Mesothelial cell of epicardium (in vitro differentiated cells): ENCODE results near the gene MAP7D3. TPM values are rescaled to one million over a fixed set of nuclear protein-coding genes. Genes with fewer than 3 reads are reported as not detected.

Experiments
- DNase-seq, 2 experiments: peaks; one replicate each; pipeline ENCODE4 v3.0.0; 2021; ENCODE audit warnings: low spot score in 2 of 2; ENCODE audit not compliant: unreplicated experiment in 2 of 2
- H3K27ac Mint-ChIP-seq: 2 replicates; pipeline ENCODE4 v1.8.0; 2021; ENCODE audit warnings: mixed read lengths
- H3K27me3 Mint-ChIP-seq: 2 replicates; pipeline ENCODE4 v1.8.0; 2021; ENCODE audit warnings: low read depth, mixed read lengths
- H3K36me3 Mint-ChIP-seq: 2 replicates; pipeline ENCODE4 v1.8.0; 2021; ENCODE audit warnings: mixed read lengths
- H3K4me1 Mint-ChIP-seq: 2 replicates; pipeline ENCODE4 v1.8.0; 2021; ENCODE audit warnings: mixed read lengths
- H3K4me3 Mint-ChIP-seq: 2 replicates; pipeline ENCODE4 v1.8.0; 2021; ENCODE audit warnings: mild to moderate bottlenecking, moderate library complexity, mixed read lengths
- H3K9me3 Mint-ChIP-seq: 2 replicates; pipeline ENCODE4 v1.8.0; 2021; ENCODE audit warnings: mixed read lengths
- CTCF ChIP-seq: fragments of 200-600 bp; sonication (generic); IDR thresholded peaks from one replicate; pipeline ENCODE4 v1.5.0; 2021; ENCODE audit warnings: antibody characterized with exemption; ENCODE audit not compliant: unreplicated experiment
- total RNA-seq: library from RNA; stranded (reverse); gene quantifications from 3 replicates; pipeline ENCODE4 v1.2.1, GENCODE V29; 2021

The MAP7D3 gene
- total RNA-seq, 1 donor from 2014 or later, result 10.4 TPM

- no peak for TF ChIP-seq CTCF
- no peak overlapping the region for H3K27ac Mint-ChIP-seq
- peaks cover 42% of the 10 kb centered on the region for H3K9me3 Mint-ChIP-seq
- H3K4me3 Mint-ChIP-seq, result no peak overlapping the region
- no peaks in the 10 kb centered on the region for H3K27me3 Mint-ChIP-seq
- no peak for DNase-seq
- no peaks in the 10 kb centered on the region for H3K36me3 Mint-ChIP-seq
- no peaks in the 10 kb centered on the region for H3K4me1 Mint-ChIP-seq
These were observed 57.4 kb downstream of the MAP7D3 start for GRCh38 chrX:136193771-136194170.

DNA sequence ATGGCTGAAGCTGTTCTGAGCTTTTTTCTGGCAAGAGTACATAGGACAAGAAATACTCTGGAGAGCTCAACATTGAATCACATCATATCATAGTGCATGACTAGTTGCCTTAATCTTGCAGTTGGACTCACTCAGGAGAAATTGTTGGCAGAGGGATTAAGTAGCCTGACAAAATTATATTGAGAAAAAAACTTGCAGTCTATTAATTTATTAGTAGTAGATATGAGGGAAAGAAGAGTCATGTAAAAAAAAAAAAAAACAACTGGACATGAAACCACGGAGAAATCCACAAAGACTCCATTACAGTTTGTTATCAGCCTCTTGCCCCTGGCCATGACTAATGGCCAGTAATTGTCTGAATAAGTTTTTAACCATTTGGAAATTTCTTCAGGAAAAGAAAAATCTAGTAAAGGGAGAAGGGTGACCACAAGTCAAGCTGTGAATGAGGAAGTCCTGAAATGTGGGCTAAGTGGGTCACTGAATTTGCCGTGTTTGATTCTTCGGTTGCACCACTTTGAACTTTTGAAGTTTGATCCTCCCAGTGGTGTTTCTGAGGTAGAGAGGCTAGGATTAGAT is 58.3 kb downstream of the MAP7D3 start:
- H3K27ac Mint-ChIP-seq, result no peak overlapping the region
- H3K4me1 Mint-ChIP-seq, result no peaks in the 10 kb centered on the region
- H3K27me3 Mint-ChIP-seq, result no peaks in the 10 kb centered on the region
- DNase-seq, result no peak
- H3K9me3 Mint-ChIP-seq, result peaks cover 36% of the 10 kb centered on the region
- H3K4me3 Mint-ChIP-seq, result no peak overlapping the region
- no peaks in the 10 kb centered on the region for H3K36me3 Mint-ChIP-seq
- TF ChIP-seq CTCF, result no peak

- no peak overlapping the region for H3K4me3 Mint-ChIP-seq
- peaks cover 35% of the 10 kb centered on the region for H3K9me3 Mint-ChIP-seq
- no peak overlapping the region for H3K27ac Mint-ChIP-seq
These were observed 59.1 kb downstream of the MAP7D3 start for GRCh38 chrX:136192135-136192534.

GRCh38 chrX:136191171-136191570 is 60.0 kb downstream of the MAP7D3 start:
- Mint-ChIP-seq H3K27me3 (no peaks in the 10 kb centered on the region), H3K36me3 (no peaks in the 10 kb centered on the region), H3K4me3 (no peak overlapping the region), H3K27ac (no peak overlapping the region), H3K9me3 (peaks cover 35% of the 10 kb centered on the region), H3K4me1 (no peaks in the 10 kb centered on the region)
- no peak for TF ChIP-seq CTCF
- DNase-seq, result no peak

More at GRCh38 chrX:136192135-136192534, 59.1 kb downstream of the MAP7D3 start:
- no peak for TF ChIP-seq CTCF
- Mint-ChIP-seq H3K27me3 (no peaks in the 10 kb centered on the region), H3K36me3 (no peaks in the 10 kb centered on the region), H3K4me1 (no peaks in the 10 kb centered on the region)
- DNase-seq, result no peak

DNA sequence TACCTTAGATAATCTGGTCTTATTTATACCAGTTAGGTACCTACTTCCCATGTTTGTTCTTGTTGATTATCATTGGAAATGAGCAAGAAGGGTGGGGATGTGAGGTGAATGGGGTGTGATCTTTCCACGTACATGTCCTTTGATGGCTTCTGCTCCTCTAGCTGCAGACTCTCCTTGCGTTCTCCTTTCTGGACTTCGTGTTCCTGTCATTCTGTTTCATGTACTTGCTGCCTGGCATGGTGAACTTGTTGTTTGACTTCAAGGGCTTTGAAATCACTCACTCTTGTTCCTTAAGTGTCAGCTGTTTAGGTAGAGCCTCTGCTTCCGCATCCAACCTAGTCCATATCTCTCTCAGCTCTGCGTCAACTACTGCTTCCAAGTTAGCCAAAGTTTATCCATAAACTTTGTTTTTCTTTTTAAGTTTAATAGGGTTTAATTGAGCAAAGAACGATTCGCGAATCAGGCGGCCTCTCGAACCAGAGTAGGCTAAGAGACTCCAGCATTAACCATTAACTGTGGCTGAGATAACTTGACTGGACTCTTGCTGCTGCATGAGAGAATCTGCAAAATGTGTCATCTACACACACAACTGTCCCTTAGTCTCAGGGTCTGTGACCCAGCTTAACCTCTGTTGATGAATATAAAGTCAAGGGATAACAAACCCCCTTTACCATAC is 61.0 kb downstream of the MAP7D3 start:
- Mint-ChIP-seq H3K36me3 (no peaks in the 10 kb centered on the region), H3K9me3 (peaks cover 28% of the 10 kb centered on the region), H3K27me3 (no peaks in the 10 kb centered on the region), H3K4me3 (no peak overlapping the region), H3K4me1 (peaks cover 3% of the 10 kb centered on the region), H3K27ac (no peak overlapping the region)
- DNase-seq, result no peak
- TF ChIP-seq CTCF, result no peak
